ENCODE data around the gene SLC6A3.

DNA sequence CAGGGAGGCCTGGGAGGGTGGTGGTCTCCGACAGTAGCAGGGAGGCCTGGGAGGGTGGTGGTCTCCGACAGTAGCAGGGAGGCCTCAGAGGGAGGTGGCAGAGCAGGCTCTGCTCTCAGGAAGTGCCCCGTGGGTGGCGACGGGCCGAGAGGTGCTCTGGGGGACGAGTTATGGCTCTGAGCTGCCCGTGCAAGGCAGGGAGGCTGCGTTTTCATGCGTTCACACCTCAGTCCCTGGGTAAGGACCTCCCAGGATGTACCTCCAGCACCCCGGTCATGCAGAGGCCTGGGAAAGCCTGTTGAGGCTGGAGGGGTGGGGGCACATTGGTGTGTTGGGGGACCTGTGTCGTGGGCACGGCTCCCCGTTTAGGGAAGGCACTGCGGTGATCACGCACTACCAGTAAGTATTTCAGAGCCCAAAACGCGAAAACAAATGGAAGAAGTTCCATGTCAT is 63.0 kb downstream of the SLC6A3 start:
- TF ChIP-seq, protein P1, sequence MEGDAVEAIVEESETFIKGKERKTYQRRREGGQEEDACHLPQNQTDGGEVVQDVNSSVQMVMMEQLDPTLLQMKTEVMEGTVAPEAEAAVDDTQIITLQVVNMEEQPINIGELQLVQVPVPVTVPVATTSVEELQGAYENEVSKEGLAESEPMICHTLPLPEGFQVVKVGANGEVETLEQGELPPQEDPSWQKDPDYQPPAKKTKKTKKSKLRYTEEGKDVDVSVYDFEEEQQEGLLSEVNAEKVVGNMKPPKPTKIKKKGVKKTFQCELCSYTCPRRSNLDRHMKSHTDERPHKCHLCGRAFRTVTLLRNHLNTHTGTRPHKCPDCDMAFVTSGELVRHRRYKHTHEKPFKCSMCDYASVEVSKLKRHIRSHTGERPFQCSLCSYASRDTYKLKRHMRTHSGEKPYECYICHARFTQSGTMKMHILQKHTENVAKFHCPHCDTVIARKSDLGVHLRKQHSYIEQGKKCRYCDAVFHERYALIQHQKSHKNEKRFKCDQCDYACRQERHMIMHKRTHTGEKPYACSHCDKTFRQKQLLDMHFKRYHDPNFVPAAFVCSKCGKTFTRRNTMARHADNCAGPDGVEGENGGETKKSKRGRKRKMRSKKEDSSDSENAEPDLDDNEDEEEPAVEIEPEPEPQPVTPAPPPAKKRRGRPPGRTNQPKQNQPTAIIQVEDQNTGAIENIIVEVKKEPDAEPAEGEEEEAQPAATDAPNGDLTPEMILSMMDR (IDR thresholded peaks at IDR 0.05) = no peak
- TF ChIP-seq, protein P2, sequence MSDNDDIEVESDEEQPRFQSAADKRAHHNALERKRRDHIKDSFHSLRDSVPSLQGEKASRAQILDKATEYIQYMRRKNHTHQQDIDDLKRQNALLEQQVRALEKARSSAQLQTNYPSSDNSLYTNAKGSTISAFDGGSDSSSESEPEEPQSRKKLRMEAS (CRISPR knock-in tag; IDR thresholded peaks at IDR 0.05) = no peak
- TF ChIP-seq ZNF317 (CRISPR knock-in tag; IDR thresholded peaks at IDR 0.05; ENCODE audit: borderline replicate concordance, low read depth) = no peak
- no peak for TF ChIP-seq ZNF396 (CRISPR knock-in tag; IDR thresholded peaks at IDR 0.05; ENCODE audit: borderline replicate concordance)
- TF ChIP-seq TEAD1 (CRISPR knock-in tag; IDR thresholded peaks at IDR 0.05) = no peak
- TF ChIP-seq HMGA2 (CRISPR knock-in tag; IDR thresholded peaks at IDR 0.05) = no peak
- no peak for TF ChIP-seq CBFB (CRISPR knock-in tag; IDR thresholded peaks at IDR 0.05; ENCODE audit: low read depth)
- no peak for TF ChIP-seq FOXK1 (CRISPR knock-in tag; IDR thresholded peaks at IDR 0.05)
- TF ChIP-seq CREB1 (CRISPR knock-in tag; IDR thresholded peaks at IDR 0.05) = no peak
- no peak for TF ChIP-seq MXD4 (CRISPR knock-in tag; IDR thresholded peaks at IDR 0.05; ENCODE audit: borderline replicate concordance)
- no peak for TF ChIP-seq EMX1 (CRISPR knock-in tag; IDR thresholded peaks at IDR 0.05)
- TF ChIP-seq, protein P3, sequence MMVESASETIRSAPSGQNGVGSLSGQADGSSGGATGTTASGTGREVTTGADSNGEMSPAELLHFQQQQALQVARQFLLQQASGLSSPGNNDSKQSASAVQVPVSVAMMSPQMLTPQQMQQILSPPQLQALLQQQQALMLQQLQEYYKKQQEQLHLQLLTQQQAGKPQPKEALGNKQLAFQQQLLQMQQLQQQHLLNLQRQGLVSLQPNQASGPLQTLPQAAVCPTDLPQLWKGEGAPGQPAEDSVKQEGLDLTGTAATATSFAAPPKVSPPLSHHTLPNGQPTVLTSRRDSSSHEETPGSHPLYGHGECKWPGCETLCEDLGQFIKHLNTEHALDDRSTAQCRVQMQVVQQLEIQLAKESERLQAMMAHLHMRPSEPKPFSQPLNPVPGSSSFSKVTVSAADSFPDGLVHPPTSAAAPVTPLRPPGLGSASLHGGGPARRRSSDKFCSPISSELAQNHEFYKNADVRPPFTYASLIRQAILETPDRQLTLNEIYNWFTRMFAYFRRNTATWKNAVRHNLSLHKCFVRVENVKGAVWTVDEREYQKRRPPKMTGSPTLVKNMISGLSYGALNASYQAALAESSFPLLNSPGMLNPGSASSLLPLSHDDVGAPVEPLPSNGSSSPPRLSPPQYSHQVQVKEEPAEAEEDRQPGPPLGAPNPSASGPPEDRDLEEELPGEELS (CRISPR knock-in tag; IDR thresholded peaks at IDR 0.05) = no peak
- TF ChIP-seq JUN (CRISPR knock-in tag; IDR thresholded peaks at IDR 0.05) = no peak
